Duodenal mucosa (tissue), 2 donors: ENCODE measurements around the gene TXLNB.

Experiments used
- H3K27ac ChIP-seq: one replicate; pipeline ENCODE4 v1.7.0; 2013; ENCODE audit warnings: low read depth, low read length
- H3K27me3 ChIP-seq, 2 donors: one replicate each; pipeline ENCODE4 v1.7.0; 2013; ENCODE audit warnings: low read length in 2 of 2, control low read depth in 1 of 2; ENCODE audit not compliant: insufficient read depth in 2 of 2, control insufficient read depth in 1 of 2
- H3K36me3 ChIP-seq, 2 donors: one replicate each; pipeline ENCODE4 v1.7.0; 2013; ENCODE audit warnings: low read length in 2 of 2, control low read depth in 1 of 2; ENCODE audit not compliant: insufficient read depth in 2 of 2, control insufficient read depth in 1 of 2
- H3K4me1 ChIP-seq, 2 donors: one replicate each; pipeline ENCODE4 v1.7.0; 2013; ENCODE audit warnings: low read length in 2 of 2, control low read depth in 1 of 2; ENCODE audit not compliant: insufficient read depth in 2 of 2, control insufficient read depth in 1 of 2
- H3K4me3 ChIP-seq, 2 donors: one replicate each; pipeline ENCODE4 v1.7.0; 2013; ENCODE audit warnings: low read length in 2 of 2, low read depth in 1 of 2
- H3K9ac ChIP-seq, 2 donors: one replicate each; pipeline ENCODE4 v1.7.0; 2013; ENCODE audit warnings: low read length in 2 of 2, low read depth in 1 of 2
- H3K9me3 ChIP-seq, 2 donors: one replicate each; pipeline ENCODE4 v1.7.0; 2013; ENCODE audit warnings: low read length in 2 of 2, control low read depth in 1 of 2; ENCODE audit not compliant: control insufficient read depth in 1 of 2

The TXLNB gene

GRCh38 chr6:139254196-139254595 lies 37.6 kb downstream of the TXLNB start:
- no peaks in the 10 kb centered on the region for H3K9me3 ChIP-seq
- peaks cover 9 to 10% of the 10 kb centered on the region in 2 donors for H3K4me1 ChIP-seq
- no peak overlapping the region for H3K27ac ChIP-seq
- H3K9ac ChIP-seq = no peak overlapping the region
- no peaks in the 10 kb centered on the region for H3K36me3 ChIP-seq
- no peaks in the 10 kb centered on the region for H3K27me3 ChIP-seq
- H3K4me3 ChIP-seq = no peak overlapping the region

- Histone ChIP-seq H3K27me3 (no peaks in the 10 kb centered on the region), H3K36me3 (no peaks in the 10 kb centered on the region), H3K9me3 (no peaks in the 10 kb centered on the region), H3K9ac (no peak overlapping the region), H3K27ac (no peak overlapping the region), H3K4me3 (no peak overlapping the region), H3K4me1 (peaks cover 9 to 10% of the 10 kb centered on the region in 2 donors)
Observed at GRCh38 chr6:139253656-139254055, 38.1 kb downstream of the TXLNB start.

DNA sequence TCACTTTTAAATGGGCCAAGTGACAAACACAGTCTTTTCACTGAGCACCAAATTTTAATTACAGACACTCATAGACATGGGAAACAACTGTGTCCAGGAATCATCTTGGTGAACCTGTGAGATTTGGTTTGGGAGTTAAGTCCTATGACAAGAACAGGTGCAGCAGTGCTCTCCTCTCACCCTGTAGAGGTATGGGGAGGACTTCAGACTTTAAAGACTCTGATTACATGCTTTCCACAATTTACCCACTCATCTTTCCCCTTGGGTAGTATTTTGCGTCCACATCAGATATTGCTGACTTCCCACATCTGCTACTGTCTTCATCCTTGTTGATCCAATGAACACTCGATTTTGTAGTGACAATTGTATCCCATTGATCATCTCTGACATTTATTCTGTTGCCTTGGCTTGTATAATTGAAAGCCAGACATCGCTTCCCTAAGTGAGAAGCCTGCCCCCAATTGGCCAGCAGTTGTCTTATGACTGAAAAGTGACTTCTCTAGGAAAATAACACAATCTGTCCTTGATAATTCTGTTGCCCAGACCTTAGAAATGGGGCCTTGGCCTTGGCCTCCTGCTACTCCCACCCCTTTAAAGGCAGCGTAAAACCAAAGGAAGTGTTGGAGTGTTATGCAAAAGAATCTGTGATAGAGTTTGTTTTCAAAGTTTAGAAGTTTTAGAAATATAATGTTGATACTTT lies 40.0 kb downstream of the TXLNB start:
- no peak overlapping the region for H3K27ac ChIP-seq
- H3K4me1 ChIP-seq = peaks cover 9 to 10% of the 10 kb centered on the region in 2 donors
- no peaks in the 10 kb centered on the region for H3K27me3 ChIP-seq
- no peak overlapping the region for H3K9ac ChIP-seq
- no peak overlapping the region for H3K4me3 ChIP-seq
- no peaks in the 10 kb centered on the region for H3K9me3 ChIP-seq
- no peaks in the 10 kb centered on the region for H3K36me3 ChIP-seq

GRCh38 chr6:139251045-139251690 lies 40.6 kb downstream of the TXLNB start:
- H3K27me3 ChIP-seq = no peaks in the 10 kb centered on the region
- H3K27ac ChIP-seq = no peak overlapping the region
- H3K9me3 ChIP-seq = no peaks in the 10 kb centered on the region
- no peaks in the 10 kb centered on the region for H3K36me3 ChIP-seq
- H3K4me3 ChIP-seq = no peak overlapping the region
- no peak overlapping the region for H3K9ac ChIP-seq
- H3K4me1 ChIP-seq = peaks cover 9 to 10% of the 10 kb centered on the region in 2 donors

GRCh38 chr6:139250296-139251044 lies 41.3 kb downstream of the TXLNB start:
- Histone ChIP-seq H3K4me3 (no peak overlapping the region), H3K27ac (no peak overlapping the region), H3K36me3 (no peaks in the 10 kb centered on the region), H3K27me3 (no peaks in the 10 kb centered on the region), H3K4me1 (peaks cover 9 to 10% of the 10 kb centered on the region in 2 donors), H3K9ac (no peak overlapping the region), H3K9me3 (no peaks in the 10 kb centered on the region)

DNA sequence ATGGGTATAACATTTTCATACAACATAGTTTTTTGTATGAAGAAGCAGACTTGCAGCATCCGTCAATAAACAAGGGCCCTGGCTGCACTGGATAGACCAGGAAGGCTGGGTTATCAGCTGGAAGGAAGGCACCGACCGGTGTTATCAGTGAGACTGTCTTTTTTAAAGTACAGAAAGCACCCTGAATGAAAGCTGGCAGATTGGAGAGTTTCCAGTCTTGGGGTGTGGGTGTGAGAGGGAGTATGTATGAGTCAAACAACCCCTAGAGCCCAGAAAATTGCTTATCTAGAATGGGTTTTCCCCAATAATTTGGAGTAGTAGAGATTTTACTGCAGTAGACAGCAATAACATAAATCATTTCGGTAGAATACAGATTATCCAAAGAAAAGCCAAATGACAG lies 42.4 kb downstream of the TXLNB start:
- no peak overlapping the region for H3K4me3 ChIP-seq
- H3K27ac ChIP-seq = no peak overlapping the region
- H3K4me1 ChIP-seq = peaks cover 9 to 10% of the 10 kb centered on the region in 2 donors
- no peaks in the 10 kb centered on the region for H3K36me3 ChIP-seq
- no peaks in the 10 kb centered on the region for H3K9me3 ChIP-seq
- no peak overlapping the region for H3K9ac ChIP-seq
- H3K27me3 ChIP-seq = no peaks in the 10 kb centered on the region

DNA sequence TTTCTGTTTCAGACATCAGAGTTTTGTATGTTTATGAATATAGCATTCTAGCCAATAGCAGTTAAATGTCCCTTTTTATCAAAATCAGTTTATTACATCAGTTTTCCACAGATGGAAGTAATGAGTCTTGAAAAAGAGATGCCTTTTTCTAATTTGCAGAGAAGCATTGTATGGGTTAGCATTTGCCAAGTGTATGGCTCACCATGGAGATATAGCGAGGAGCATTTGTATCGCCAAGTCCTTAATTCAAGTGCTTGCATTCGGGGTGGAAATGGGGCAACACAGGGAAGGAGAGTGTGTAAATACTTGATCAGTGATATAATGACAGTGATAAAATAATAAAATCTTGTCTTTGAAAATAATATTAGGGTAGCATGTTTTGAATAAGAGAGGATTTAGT lies 42.9 kb downstream of the TXLNB start:
- Histone ChIP-seq H3K9me3 (no peaks in the 10 kb centered on the region), H3K9ac (no peak overlapping the region), H3K27ac (no peak overlapping the region), H3K4me1 (peaks cover 9 to 10% of the 10 kb centered on the region in 2 donors), H3K36me3 (no peaks in the 10 kb centered on the region), H3K27me3 (no peaks in the 10 kb centered on the region), H3K4me3 (no peak overlapping the region)

DNA sequence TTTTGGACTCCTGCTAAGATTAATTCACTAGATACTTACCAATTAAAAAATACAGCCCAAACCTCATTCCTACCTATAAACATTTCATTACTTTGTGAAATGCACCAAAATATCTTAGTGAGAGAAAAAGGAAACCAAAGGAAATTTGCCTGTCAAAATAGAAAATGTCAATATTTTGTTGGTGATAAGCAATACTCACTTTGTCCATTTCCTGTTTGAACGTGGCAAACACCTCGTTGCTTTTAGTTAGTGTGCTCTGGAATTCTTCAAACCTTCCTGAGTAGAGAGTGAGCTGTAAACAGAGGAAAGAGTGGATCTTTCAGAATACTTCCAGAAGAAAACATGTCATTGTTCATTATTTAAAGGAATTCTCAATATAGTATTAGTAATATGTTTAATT lies 44.2 kb downstream of the TXLNB start:
- no peak overlapping the region for H3K27ac ChIP-seq
- H3K36me3 ChIP-seq = no peaks in the 10 kb centered on the region
- H3K4me3 ChIP-seq = no peak overlapping the region
- H3K27me3 ChIP-seq = no peaks in the 10 kb centered on the region
- no peak overlapping the region for H3K9ac ChIP-seq
- H3K4me1 ChIP-seq = peaks cover 9 to 10% of the 10 kb centered on the region in 2 donors
- H3K9me3 ChIP-seq = no peaks in the 10 kb centered on the region

DNA sequence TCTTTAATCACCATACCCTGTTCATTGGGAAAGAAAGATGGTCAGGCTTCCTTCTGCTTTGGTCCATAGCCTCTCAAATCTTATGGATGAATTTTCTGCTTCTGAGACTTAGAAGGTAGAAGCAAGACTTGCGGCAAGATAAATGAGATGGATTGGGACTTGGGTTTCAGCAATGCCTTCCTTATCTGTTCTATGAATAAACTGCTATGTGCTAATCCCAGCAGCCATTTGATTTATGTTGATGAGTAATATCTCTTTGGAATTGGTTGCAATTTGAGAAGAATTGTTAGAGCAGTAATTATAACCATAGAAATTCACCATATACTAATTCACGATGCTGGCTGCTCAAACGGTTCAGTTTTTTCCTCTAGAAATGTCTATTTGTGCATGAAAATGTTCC lies 48.3 kb downstream of the TXLNB start:
- H3K27ac ChIP-seq = no peak overlapping the region
- no peak overlapping the region for H3K4me3 ChIP-seq
- H3K36me3 ChIP-seq = no peaks in the 10 kb centered on the region
- no peaks in the 10 kb centered on the region for H3K27me3 ChIP-seq
- H3K4me1 ChIP-seq = no peaks in the 10 kb centered on the region
- no peak overlapping the region for H3K9ac ChIP-seq
- no peaks in the 10 kb centered on the region for H3K9me3 ChIP-seq
